Stimulated activated naive CD4-positive, alpha-beta T cell treated with Interleukin-2 at 50 U/mL for 16 hours (primary cell): ENCODE results near the gene BPHL.
A peak's percentile ranks its signal among the peaks of the same experiment; 100 is the strongest.
"Not testable (repeated sequence)": the region's sequence is repeated elsewhere in the genome, so short reads cannot be mapped to it uniquely, and the experiment has no call there.

ENCODE experiments used
- DNase-seq: peaks from one replicate; lab custom pipeline; 2025; lab: John Stamatoyannopoulos, UW

The BPHL gene

GRCh38 chr6:3156184-3157130 is 37.9 kb downstream of the BPHL start:
- not testable (repeated sequence) for DNase-seq

- peak; percentile 77 for DNase-seq
Measured at GRCh38 chr6:3157131-3157933, 38.8 kb downstream of the BPHL start, which contains the start of gene TUBB2A. Gene TUBB2A, minus strand, starts transcription at chr6:3157544. Its CDS starts 81 bp downstream, at chr6:3157463.

DNA sequence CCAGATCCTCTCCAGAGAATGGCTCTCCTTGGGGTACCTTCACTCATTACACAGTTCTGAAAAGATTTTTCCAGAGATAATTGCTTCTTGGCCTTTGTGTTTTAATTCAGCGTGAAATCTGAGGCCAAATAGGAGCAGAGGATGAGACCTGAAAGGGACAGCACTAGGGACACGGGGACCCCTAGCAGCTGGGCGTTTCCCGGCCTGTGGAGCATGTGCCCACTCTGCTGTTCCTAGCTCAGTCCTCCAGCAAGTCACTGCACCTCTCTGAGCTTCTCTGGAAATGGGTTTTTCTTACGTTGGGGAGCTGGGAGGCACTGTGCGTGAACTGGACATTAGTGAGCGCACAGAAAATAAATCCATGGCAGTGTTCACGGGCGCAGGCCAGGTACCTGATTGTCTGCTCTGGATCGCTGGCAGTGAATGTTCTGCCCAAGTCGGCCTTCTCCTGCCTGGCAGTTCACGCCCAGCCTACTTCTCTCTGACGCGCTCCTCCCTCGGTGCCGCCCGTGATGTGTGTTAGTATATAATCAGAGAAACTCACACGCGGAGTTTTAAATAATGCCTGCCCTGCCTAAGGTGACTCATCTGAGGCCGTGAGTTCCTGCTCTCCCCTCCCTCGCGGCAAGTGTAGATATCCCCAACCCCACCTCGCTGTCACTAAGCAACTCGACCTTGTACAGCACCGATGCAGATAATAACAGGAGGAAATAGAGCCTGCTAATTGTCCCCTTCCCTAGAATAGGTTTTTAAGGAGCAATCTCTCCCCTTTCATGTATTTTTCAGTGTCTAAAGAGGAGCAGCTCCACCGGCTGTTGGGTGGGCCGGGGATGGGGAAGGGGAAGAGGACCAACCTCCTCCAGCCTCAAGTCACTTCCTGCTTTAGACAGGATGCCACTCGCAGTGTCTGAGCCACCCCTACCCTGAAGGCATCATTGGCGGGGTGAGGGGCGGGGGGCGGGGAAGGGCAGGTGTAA is 41.6 kb downstream of the BPHL start:
- peak; percentile 60 for DNase-seq

- no peak for DNase-seq
Measured at GRCh38 chr6:3162067-3162497, 43.6 kb downstream of the BPHL start.

DNA sequence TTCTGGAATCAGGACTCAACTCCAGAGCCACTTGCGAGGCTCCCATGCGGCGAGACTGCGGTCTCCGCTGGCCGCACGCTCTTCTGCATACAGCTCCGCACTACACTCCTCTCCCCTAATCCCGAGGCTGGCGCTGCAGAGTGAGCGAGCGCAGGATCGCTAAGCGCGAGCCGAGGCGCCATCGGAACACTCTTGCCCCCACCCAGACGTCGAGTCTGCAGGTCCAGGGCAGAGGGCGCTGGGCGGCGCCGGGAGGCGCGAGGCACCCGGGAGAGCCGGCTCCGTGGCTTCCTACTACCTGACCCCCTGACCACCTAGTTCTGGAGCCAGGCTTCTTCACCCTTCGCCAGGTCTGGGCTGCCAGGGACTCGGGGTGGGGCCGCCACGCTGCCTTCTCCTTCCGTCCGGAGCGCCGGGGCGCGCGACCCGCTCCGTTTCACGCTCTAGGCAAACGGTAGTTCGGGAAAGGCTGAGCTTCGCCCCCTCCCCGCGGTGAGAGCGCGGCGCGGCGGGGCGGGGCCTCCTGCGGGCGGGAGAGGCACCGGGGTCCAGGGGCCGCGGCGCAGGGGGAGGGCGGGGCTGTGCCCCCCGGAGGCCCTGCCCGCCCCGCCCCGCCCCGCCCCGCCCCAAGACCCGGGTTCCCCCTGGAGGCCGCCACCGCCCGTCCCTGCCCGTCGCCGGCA is 44.2 kb downstream of the BPHL start:
- peak; percentile 39 for DNase-seq

GRCh38 chr6:3163248-3163594 is 44.7 kb downstream of the BPHL start:
- no peak for DNase-seq

GRCh38 chr6:3164388-3164787 is 45.9 kb downstream of the BPHL start:
- no peak for DNase-seq

GRCh38 chr6:3165631-3166534 is 47.4 kb downstream of the BPHL start:
- DNase-seq = no peak

DNA sequence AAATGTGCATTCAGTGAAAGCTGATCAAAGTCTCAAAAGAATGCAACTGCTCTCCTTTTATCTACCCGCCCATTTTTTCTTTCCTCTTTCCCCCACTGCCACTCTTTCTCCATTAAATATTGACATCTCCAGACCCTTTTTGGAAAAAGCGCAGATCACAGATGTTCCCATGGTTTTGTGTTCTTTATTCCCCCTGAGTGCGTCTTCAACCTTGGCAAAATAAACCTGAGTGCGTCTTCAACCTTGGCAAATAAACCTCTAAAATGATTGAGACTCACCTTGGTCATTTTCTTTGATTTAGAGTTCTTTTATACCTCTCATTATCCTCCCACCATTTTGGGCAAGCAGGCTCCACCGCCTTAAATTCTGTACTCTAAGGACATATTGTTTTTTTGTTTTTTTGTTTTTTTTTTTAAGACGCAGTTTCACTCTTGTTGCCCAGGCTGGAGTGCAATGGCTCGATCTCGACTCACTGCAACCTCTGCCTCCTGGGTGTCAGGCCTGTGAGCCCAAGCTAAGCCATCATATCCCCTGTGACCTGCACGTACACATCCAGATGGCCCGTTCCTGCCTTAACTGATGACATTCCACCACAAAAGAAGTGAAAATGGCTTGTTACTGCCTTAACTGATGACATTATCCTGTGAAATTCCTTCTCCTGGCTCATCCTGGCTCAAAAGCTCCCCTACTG is 48.2 kb downstream of the BPHL start:
- DNase-seq = not testable (repeated sequence)

DNA sequence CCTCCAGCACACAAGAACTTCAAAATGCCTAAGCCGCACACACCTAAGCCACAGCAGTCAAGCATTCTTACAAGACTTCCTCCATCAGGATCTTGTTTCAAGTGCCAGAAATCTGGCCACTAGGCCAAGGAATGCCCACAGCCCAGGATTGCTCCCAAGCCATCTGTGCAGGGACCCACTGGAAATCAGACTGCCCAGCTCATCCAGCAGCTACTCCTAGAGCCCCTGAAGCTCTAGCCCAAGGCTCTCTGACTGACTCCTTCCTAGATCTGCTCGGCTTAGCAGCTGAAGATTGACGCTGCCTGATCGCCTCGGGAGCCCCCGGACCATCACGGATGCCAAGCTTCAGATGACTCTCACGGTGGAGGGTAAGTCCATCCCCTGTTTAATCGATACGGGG is 49.5 kb downstream of the BPHL start:
- DNase-seq = not testable (repeated sequence)

- DNase-seq = not testable (repeated sequence)
Measured at GRCh38 chr6:3170676-3171075, 52.2 kb downstream of the BPHL start.

GRCh38 chr6:3171313-3172175 is 53.0 kb downstream of the BPHL start:
- DNase-seq = not testable (repeated sequence)

GRCh38 chr6:3172789-3173188 is 54.3 kb downstream of the BPHL start:
- not testable (repeated sequence) for DNase-seq

DNA sequence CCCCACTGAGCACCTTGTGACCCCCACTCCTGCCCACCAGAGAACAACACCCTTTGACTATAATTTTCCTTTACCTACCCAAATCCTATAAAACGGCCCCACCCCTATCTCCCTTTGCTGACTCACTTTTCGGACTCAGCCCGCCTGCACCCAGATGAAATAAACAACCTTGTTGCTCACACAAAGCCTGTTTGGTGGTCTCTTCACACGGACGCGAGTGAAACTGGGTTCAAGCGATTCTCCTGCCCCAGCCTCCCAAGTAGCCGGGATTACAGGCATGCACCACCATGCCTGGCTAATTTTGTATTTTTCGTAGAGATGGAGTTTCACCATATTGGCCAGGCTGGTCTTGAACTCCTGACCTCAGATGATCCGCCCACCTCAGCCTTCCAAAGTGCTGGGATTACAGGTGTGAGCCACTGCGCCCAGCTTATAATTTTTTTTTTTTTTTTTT is 55.2 kb downstream of the BPHL start:
- not testable (repeated sequence) for DNase-seq

- DNase-seq = no peak
Measured at GRCh38 chr6:3175715-3176402, 57.3 kb downstream of the BPHL start.

GRCh38 chr6:3176562-3177355 is 58.2 kb downstream of the BPHL start:
- peak; percentile 23 for DNase-seq

- not testable (repeated sequence) for DNase-seq
Measured at GRCh38 chr6:3178666-3179065, 60.2 kb downstream of the BPHL start.
